Lower leg skin (tissue), 3 donors: Measurements from ENCODE around the gene RAB19.

Experiments used
- POLR2A ChIP-seq, 2 donors: fragments of 450-650 bp; IDR thresholded peaks; one replicate each; pipeline ENCODE4 v1.6.1; 2016 to 2017; ENCODE audit warnings: antibody characterized with exemption in 2 of 2, mild to moderate bottlenecking in 1 of 2, moderate library complexity in 1 of 2
- TF ChIP-seq, protein P1 (sequence below), 3 donors: fragments of 450-650 bp; IDR thresholded peaks; one replicate each; pipeline ENCODE4 v1.5.1; 2016; ENCODE audit warnings: antibody characterized with exemption in 3 of 3, mild to moderate bottlenecking in 3 of 3, moderate library complexity in 2 of 3

GRCh38 chr7:140391634-140392033 lies 12.2 kb upstream of the RAB19 start:
- TF ChIP-seq, protein P1, sequence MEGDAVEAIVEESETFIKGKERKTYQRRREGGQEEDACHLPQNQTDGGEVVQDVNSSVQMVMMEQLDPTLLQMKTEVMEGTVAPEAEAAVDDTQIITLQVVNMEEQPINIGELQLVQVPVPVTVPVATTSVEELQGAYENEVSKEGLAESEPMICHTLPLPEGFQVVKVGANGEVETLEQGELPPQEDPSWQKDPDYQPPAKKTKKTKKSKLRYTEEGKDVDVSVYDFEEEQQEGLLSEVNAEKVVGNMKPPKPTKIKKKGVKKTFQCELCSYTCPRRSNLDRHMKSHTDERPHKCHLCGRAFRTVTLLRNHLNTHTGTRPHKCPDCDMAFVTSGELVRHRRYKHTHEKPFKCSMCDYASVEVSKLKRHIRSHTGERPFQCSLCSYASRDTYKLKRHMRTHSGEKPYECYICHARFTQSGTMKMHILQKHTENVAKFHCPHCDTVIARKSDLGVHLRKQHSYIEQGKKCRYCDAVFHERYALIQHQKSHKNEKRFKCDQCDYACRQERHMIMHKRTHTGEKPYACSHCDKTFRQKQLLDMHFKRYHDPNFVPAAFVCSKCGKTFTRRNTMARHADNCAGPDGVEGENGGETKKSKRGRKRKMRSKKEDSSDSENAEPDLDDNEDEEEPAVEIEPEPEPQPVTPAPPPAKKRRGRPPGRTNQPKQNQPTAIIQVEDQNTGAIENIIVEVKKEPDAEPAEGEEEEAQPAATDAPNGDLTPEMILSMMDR (IDR thresholded peaks at IDR 0.05), result no peak
- no peak for TF ChIP-seq POLR2A (IDR thresholded peaks at IDR 0.05)
